HL-60 (cell line): ENCODE results near the gene BCL11B.

Experiments used
- DNase-seq, 2 experiments: peaks; one replicate each; pipeline ENCODE4 v3.0.0-alpha.2; 2010 to 2020; ENCODE audit warnings: low read depth in 1 of 2, low spot score in 1 of 2
- H3K27ac ChIP-seq: fragments of 250-450 bp; sonication (Bioruptor Pico); replicated peaks from 2 replicates; pipeline ENCODE4 v1.5.1; 2020; ENCODE audit warnings: mild to moderate bottlenecking, moderate library complexity
- H3K27me3 ChIP-seq: fragments of 250-450 bp; sonication (Bioruptor Pico); 2 replicates; pipeline ENCODE4 v1.5.1; 2021; ENCODE audit warnings: mild to moderate bottlenecking, moderate library complexity; ENCODE audit not compliant: insufficient read depth, poor library complexity, severe bottlenecking
- H3K4me3 ChIP-seq: replicated peaks from 2 replicates; pipeline ENCODE4 v1.5.1; 2011; ENCODE audit warnings: mild to moderate bottlenecking, control low read depth, low read length; ENCODE audit not compliant: insufficient read depth
- GABPA ChIP-seq: IDR thresholded peaks from 2 replicates; pipeline ENCODE4 v1.6.1; 2012; ENCODE audit warnings: low read depth
- POLR2AphosphoS5 ChIP-seq: IDR thresholded peaks from 2 replicates; pipeline ENCODE4 v1.6.1; 2012; ENCODE audit warnings: low read depth
- SPI1 ChIP-seq: IDR thresholded peaks from 2 replicates; pipeline ENCODE4 v1.6.1; 2012; ENCODE audit warnings: low read depth, mild to moderate bottlenecking, borderline replicate concordance
- TF ChIP-seq, protein P1 (sequence below): IDR thresholded peaks from one replicate; pipeline ENCODE4 v1.5.1; 2011; ENCODE audit warnings: low read length, control low read depth, inconsistent platforms; ENCODE audit not compliant: insufficient read depth
- TF ChIP-seq, protein P2 (sequence below): IDR thresholded peaks from 2 replicates; pipeline ENCODE4 v1.6.1; 2012; ENCODE audit warnings: low read depth; ENCODE audit not compliant: insufficient replicate concordance

Gene BCL11B

DNA sequence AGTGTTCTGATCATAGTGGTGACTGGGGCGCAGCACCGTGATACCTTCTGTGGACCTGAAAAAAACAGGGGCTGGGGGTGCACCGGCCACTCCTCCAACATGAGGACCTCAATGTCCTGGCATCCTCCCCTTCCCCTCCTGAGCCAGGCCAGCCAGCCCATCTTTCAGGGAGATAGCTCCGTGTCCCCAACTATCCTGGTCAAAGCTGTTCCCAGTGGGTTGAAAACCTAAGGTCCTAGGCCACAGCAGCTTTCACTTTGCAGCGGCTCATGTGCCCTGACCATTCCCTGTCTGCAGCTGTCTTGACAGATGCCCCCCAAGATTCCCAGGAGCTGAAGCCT is 75.7 kb downstream of the BCL11B start:
- no peak for TF ChIP-seq POLR2AphosphoS5
- no peak for DNase-seq
- Histone ChIP-seq H3K27me3 (no peaks in the 10 kb centered on the region), H3K4me3 (no peak overlapping the region), H3K27ac (no peak overlapping the region)

DNA sequence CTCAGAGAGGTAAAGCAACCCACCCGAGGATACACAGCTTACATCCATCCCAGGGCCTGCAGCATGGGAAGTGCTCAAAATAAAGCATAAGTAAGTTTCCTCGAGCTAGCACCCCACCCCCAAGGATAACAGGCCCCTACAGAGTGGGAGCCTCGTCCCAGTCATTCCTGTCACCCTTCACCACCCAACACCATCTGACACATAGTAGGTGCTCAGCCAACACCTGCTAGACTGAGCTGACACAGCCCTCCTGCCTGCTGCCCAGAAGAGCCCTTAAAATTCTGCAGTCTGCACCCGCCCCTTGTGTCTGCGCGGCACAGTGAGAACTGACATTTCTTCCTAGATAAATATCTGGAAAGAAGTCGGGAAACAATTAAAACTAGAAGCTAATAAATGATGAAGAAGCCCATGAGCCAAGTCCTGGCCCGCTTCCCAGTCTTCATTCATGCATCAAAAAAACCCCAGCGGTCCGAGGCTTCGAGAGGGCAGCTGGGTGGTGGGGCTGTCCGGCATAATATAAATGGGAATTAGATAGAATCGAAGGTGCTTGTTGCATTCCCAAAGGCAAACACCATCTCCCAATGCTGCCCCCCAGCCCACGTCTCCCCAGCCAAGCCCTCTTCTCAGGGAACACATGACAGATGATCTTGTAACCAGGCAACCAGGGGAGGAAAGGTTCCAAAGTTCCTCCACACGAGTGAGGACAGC is 76.2 kb downstream of the BCL11B start:
- H3K27ac ChIP-seq = no peak overlapping the region
- TF ChIP-seq, protein P1, sequence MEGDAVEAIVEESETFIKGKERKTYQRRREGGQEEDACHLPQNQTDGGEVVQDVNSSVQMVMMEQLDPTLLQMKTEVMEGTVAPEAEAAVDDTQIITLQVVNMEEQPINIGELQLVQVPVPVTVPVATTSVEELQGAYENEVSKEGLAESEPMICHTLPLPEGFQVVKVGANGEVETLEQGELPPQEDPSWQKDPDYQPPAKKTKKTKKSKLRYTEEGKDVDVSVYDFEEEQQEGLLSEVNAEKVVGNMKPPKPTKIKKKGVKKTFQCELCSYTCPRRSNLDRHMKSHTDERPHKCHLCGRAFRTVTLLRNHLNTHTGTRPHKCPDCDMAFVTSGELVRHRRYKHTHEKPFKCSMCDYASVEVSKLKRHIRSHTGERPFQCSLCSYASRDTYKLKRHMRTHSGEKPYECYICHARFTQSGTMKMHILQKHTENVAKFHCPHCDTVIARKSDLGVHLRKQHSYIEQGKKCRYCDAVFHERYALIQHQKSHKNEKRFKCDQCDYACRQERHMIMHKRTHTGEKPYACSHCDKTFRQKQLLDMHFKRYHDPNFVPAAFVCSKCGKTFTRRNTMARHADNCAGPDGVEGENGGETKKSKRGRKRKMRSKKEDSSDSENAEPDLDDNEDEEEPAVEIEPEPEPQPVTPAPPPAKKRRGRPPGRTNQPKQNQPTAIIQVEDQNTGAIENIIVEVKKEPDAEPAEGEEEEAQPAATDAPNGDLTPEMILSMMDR = no peak
- TF ChIP-seq SPI1 (no peak), POLR2AphosphoS5 (no peak), GABPA (no peak)
- TF ChIP-seq, protein P2, sequence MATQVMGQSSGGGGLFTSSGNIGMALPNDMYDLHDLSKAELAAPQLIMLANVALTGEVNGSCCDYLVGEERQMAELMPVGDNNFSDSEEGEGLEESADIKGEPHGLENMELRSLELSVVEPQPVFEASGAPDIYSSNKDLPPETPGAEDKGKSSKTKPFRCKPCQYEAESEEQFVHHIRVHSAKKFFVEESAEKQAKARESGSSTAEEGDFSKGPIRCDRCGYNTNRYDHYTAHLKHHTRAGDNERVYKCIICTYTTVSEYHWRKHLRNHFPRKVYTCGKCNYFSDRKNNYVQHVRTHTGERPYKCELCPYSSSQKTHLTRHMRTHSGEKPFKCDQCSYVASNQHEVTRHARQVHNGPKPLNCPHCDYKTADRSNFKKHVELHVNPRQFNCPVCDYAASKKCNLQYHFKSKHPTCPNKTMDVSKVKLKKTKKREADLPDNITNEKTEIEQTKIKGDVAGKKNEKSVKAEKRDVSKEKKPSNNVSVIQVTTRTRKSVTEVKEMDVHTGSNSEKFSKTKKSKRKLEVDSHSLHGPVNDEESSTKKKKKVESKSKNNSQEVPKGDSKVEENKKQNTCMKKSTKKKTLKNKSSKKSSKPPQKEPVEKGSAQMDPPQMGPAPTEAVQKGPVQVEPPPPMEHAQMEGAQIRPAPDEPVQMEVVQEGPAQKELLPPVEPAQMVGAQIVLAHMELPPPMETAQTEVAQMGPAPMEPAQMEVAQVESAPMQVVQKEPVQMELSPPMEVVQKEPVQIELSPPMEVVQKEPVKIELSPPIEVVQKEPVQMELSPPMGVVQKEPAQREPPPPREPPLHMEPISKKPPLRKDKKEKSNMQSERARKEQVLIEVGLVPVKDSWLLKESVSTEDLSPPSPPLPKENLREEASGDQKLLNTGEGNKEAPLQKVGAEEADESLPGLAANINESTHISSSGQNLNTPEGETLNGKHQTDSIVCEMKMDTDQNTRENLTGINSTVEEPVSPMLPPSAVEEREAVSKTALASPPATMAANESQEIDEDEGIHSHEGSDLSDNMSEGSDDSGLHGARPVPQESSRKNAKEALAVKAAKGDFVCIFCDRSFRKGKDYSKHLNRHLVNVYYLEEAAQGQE = no peak
- no peak for DNase-seq
- no peak overlapping the region for H3K4me3 ChIP-seq
- H3K27me3 ChIP-seq = no peaks in the 10 kb centered on the region

DNA sequence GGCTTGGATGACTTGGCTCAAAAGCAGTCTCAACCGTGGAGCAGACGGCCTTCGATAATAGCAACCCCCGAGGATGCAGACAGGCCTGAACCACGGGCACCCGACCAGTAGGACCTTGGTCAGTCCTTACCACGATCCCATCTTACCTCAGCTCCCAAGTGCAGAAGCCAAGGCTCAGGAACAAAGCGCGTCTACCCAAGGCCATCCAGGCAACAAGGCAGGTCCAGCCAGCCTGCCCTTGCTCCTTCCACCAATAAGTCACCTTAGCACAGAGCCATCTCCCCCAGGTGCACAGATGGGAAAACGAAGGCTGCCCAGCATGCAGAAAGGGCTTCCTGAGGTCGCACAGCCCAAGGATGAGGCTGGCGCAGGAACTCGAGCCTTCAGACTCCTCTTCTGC is 77.3 kb downstream of the BCL11B start:
- Histone ChIP-seq H3K27me3 (no peaks in the 10 kb centered on the region), H3K27ac (no peak overlapping the region), H3K4me3 (no peak overlapping the region)
- DNase-seq = no peak
- TF ChIP-seq GABPA (no peak), POLR2AphosphoS5 (no peak), SPI1 (no peak)
- TF ChIP-seq, protein P2 = no peak
- TF ChIP-seq, protein P1 = no peak

DNA sequence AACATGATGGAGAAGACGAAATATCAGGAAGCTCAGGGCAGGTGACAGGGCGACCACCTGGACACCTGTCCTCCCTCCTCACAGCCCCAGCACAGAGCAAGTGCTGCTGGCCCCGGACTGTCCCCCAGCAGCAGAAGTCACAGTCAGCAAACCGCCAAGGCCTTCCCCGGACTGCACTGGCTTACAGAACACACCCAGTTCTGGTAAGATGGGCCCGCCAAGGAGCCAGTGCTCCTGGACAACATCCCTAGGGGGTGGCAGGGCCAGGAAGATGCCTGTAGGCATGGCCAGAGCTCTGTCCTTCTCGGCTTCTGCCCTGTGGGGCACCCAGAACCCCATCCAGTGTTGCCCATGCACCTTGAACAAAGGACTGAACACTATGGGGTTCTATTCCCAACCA is 77.9 kb downstream of the BCL11B start:
- DNase-seq = no peak
- Histone ChIP-seq H3K27ac (no peak overlapping the region), H3K4me3 (no peak overlapping the region), H3K27me3 (no peaks in the 10 kb centered on the region)
- TF ChIP-seq POLR2AphosphoS5 (no peak), SPI1 (no peak), GABPA (no peak)
- TF ChIP-seq, protein P2 = no peak
- TF ChIP-seq, protein P1 = no peak
